Posterior vena cava (tissue), 2 donors: Measurements from ENCODE around the gene GATC. TPM values are rescaled to one million over a fixed set of nuclear protein-coding genes. Genes with fewer than 3 reads are reported as not detected.
A peak's percentile ranks its signal among the peaks of the same experiment; 100 is the strongest.

Experiments
- DNase-seq: peaks from one replicate; pipeline ENCODE4 v3.0.0-alpha.2; 2020; ENCODE audit warnings: low spot score
- intact Hi-C, 2 donors: fragments of 100-400 bp; cut with DNase I; formaldehyde crosslinking; loops; one replicate each; pipeline versions ENCODE4 v1.14.1 to v1.14.2; 2022 to 2023
- total RNA-seq, 2 donors: library from RNA; stranded (reverse); fragmentation: NEBNext Ultra II Directional; extraction: Animal tissue kit (Norgen Biotek cat#: 25700); gene quantifications; one replicate each; pipeline ENCODE4 v1.2.1, GENCODE V29; 2021
- donor health status: DM: yes; HTN: yes; CAD: no.
- donor health status: DM: yes; HTN: yes; CAD: no.

The GATC gene
- total RNA-seq, 2 donors from 2014 or later = 11.7 to 16.2 TPM

GRCh38 chr12:120490833-120491512 is 44.7 kb downstream of the GATC start:
- peak; percentile 82 for DNase-seq
- intact Hi-C loops = no loop called here

- intact Hi-C loops = no loop called here
- DNase-seq = no peak
Observed at GRCh38 chr12:120495186-120495730, 49.0 kb downstream of the GATC start.

GRCh38 chr12:120495731-120496412 is 49.6 kb downstream of the GATC start, which contains the start of gene DYNLL1:
Gene DYNLL1, plus strand, starts transcription at chr12:120496113. Its CDS starts 309 bp downstream, at chr12:120496422.
- DNase-seq = peak; percentile 99
- intact Hi-C loops = no loop called here

GRCh38 chr12:120496413-120497340 is 50.4 kb downstream of the GATC start:
- DNase-seq = peak; percentile 87
- intact Hi-C loops = no loop called here

GRCh38 chr12:120497524-120498150 is 51.4 kb downstream of the GATC start:
- intact Hi-C loops = no loop called here
- DNase-seq = no peak

- DNase-seq = no peak
- intact Hi-C loops = no loop called here
Observed at GRCh38 chr12:120498870-120499515, 52.7 kb downstream of the GATC start.

- no peak for DNase-seq
- intact Hi-C loops = no loop called here
Observed at GRCh38 chr12:120500581-120500980, 54.3 kb downstream of the GATC start.

- no peak for DNase-seq
- intact Hi-C loops = no loop called here
Observed at GRCh38 chr12:120504587-120504986, 58.3 kb downstream of the GATC start.

GRCh38 chr12:120508537-120508936 is 62.3 kb downstream of the GATC start:
- intact Hi-C loops = no loop called here
- no peak for DNase-seq

Other genes with a start within 250 kb of the GATC start
- 1,000 to 10,000 TPM; 1,277 to 1,372 TPM for gene RPLP0, start 245.3 kb upstream of the GATC start, total RNA-seq
- gene PXN, start 180.7 kb upstream of the GATC start, total RNA-seq = 100 to 1,000 TPM; 110 to 113 TPM
- gene RNU4-2, start 154.5 kb upstream of the GATC start, total RNA-seq = over 10,000 TPM; 46,106 to 62,268 TPM
- gene RNU4-1, start 153.2 kb upstream of the GATC start, total RNA-seq = 1,000 to 10,000 TPM; 4,532 to 5,081 TPM
- under 1 TPM; 0.69 to 0.71 TPM for gene SIRT4, start 144.1 kb upstream of the GATC start, total RNA-seq
- 1 to 10 TPM in 1 of 2 donors, not detected in 1; 2.0 TPM for gene PLA2G1B, start 118.7 kb upstream of the GATC start, total RNA-seq
- gene MSI1, start 77.3 kb upstream of the GATC start, total RNA-seq = 1 to 10 TPM in 1 of 2 donors, under 1 TPM in 1; 0.28 to 1.0 TPM
- 100 to 1,000 TPM; 244 to 261 TPM for gene COX6A1, start 8.3 kb upstream of the GATC start, total RNA-seq
- 10 to 100 TPM; 13.9 to 15.7 TPM for gene TRIAP1, start 60 bp upstream of the GATC start, total RNA-seq
- gene SRSF9, start 23.3 kb downstream of the GATC start, total RNA-seq = 10 to 100 TPM; 83.5 to 84.4 TPM
- gene DYNLL1, start 49.7 kb downstream of the GATC start, total RNA-seq = 100 to 1,000 TPM; 221 to 343 TPM
- gene COQ5, start 82.7 kb downstream of the GATC start, total RNA-seq = 10 to 100 TPM; 15.7 to 21.5 TPM
- 100 to 1,000 TPM; 219 to 226 TPM for gene RNF10, start 87.9 kb downstream of the GATC start, total RNA-seq
- 10 to 100 TPM; 19.6 to 28.9 TPM for gene POP5, start 135.0 kb downstream of the GATC start, total RNA-seq
- 1 to 10 TPM; 3.3 to 5.5 TPM for gene CABP1, start 194.2 kb downstream of the GATC start, total RNA-seq
- gene MLEC, start 240.7 kb downstream of the GATC start, total RNA-seq = 100 to 1,000 TPM in 1 of 2 donors, 10 to 100 TPM in 1; 92.5 to 132 TPM